Smooth muscle cell (in vitro differentiated cells): ENCODE results near the gene PKNOX2. TPM values are rescaled to one million over a fixed set of nuclear protein-coding genes. Genes with fewer than 3 reads are reported as not detected.
A peak's percentile ranks its signal among the peaks of the same experiment; 100 is the strongest.

Experiments
- DNase-seq: peaks from one replicate; lab custom pipeline; 2025; ENCODE audit not compliant: unreplicated experiment; lab: John Stamatoyannopoulos, UW
- H2AFZ ChIP-seq: fragments of 200-600 bp; sonication (generic); 2 replicates; pipeline ENCODE4 v1.6.0; 2016; ENCODE audit warnings: antibody characterized with exemption, low read depth, mild to moderate bottlenecking
- H3F3A ChIP-seq: fragments of 200-600 bp; sonication (generic); 2 replicates; pipeline ENCODE4 v1.6.0; 2017; ENCODE audit warnings: antibody characterized with exemption, low read depth
- H3K27ac ChIP-seq: fragments of 200-600 bp; sonication (generic); 2 replicates; pipeline ENCODE4 v1.5.1; 2016; ENCODE audit warnings: low read depth, mild to moderate bottlenecking
- H3K27me3 ChIP-seq: fragments of 200-600 bp; sonication (generic); 2 replicates; pipeline ENCODE4 v1.6.1; 2016; ENCODE audit warnings: low read depth, mild to moderate bottlenecking
- H3K36me3 ChIP-seq: fragments of 200-600 bp; sonication (generic); 2 replicates; pipeline ENCODE4 v1.5.1; 2016; ENCODE audit warnings: low read depth
- H3K4me1 ChIP-seq: fragments of 200-600 bp; sonication (generic); 2 replicates; pipeline ENCODE4 v1.5.1; 2016; ENCODE audit warnings: low read depth
- H3K4me2 ChIP-seq: fragments of 200-600 bp; sonication (generic); 2 replicates; pipeline ENCODE4 v1.6.0; 2016; ENCODE audit warnings: mild to moderate bottlenecking
- H3K4me3 ChIP-seq: fragments of 200-600 bp; sonication (generic); 2 replicates; pipeline ENCODE4 v1.5.1; 2016; ENCODE audit warnings: mild to moderate bottlenecking
- H3K79me2 ChIP-seq: fragments of 200-600 bp; sonication (generic); 2 replicates; pipeline ENCODE4 v1.6.0; 2016; ENCODE audit warnings: low read depth, mild to moderate bottlenecking
- H3K9ac ChIP-seq: fragments of 200-600 bp; sonication (generic); 2 replicates; pipeline ENCODE4 v1.6.0; 2016; ENCODE audit warnings: low read depth
- H3K9me3 ChIP-seq: fragments of 200-600 bp; sonication (generic); replicated peaks from 2 replicates; pipeline ENCODE4 v1.5.1; 2016; ENCODE audit warnings: low read depth
- H4K20me1 ChIP-seq: fragments of 200-600 bp; sonication (generic); 2 replicates; pipeline ENCODE4 v1.6.0; 2016; ENCODE audit warnings: low read depth
- CTCF ChIP-seq: fragments of 200-600 bp; sonication (generic); IDR thresholded peaks from 2 replicates; pipeline ENCODE4 v1.5.1; 2017; ENCODE audit warnings: borderline replicate concordance, mild to moderate bottlenecking, antibody characterized with exemption; ENCODE audit not compliant: insufficient read depth, poor library complexity, severe bottlenecking
- WGBS: methylation state at CpG from one replicate; pipeline ENCODE4 v1.1.7; 2016; ENCODE audit warnings: low lambda C conversion rate; 5-methylcytosine and 5-hydroxymethylcytosine counted together
- polyA plus RNA-seq: library from polyadenylated mRNA; unstranded; fragments of >200 nt; fragmentation: Nextera tagmentation; extraction: Ambion mirVana; gene quantifications from 2 replicates; pipeline ENCODE4 v1.2.1, GENCODE V29; 2016
- total RNA-seq: library from RNA; depleted of rRNA; stranded (reverse); fragments of >200 nt; gene quantifications from 2 replicates; pipeline ENCODE4 v1.2.3, GENCODE V29; 2014

The PKNOX2 gene
- total and polyA plus RNA-seq, 2 experiments from 2014 or later = 7.2 to 7.9 TPM

GRCh38 chr11:125250318-125251213 is 86.0 kb downstream of the PKNOX2 start:
- Histone ChIP-seq H3K27me3 (no peaks in the 10 kb centered on the region), H3K4me2 (no peak overlapping the region), H3F3A (no peaks in the 10 kb centered on the region), H3K27ac (peak overlapping the region; percentile 24), H2AFZ (no peak overlapping the region), H4K20me1 (no peaks in the 10 kb centered on the region), H3K9me3 (no peaks in the 10 kb centered on the region), H3K4me3 (no peak overlapping the region), H3K36me3 (no peaks in the 10 kb centered on the region), H3K79me2 (peaks cover 6% of the 10 kb centered on the region), H3K4me1 (peaks cover 13% of the 10 kb centered on the region), H3K9ac (no peak overlapping the region)
- WGBS = 82% methylated on average over 17 of the region's 17 CpGs
- DNase-seq = no peak
- TF ChIP-seq CTCF = no peak

GRCh38 chr11:125251214-125251545 is 86.6 kb downstream of the PKNOX2 start:
- H3K27me3 ChIP-seq = no peaks in the 10 kb centered on the region
- no peak overlapping the region for H3K4me3 ChIP-seq
- H3K36me3 ChIP-seq = no peaks in the 10 kb centered on the region
- TF ChIP-seq CTCF = no peak
- no peak overlapping the region for H3K4me2 ChIP-seq
- H3K27ac ChIP-seq = no peak overlapping the region
- DNase-seq = no peak
- H3K9ac ChIP-seq = no peak overlapping the region
- H4K20me1 ChIP-seq = no peaks in the 10 kb centered on the region
- peaks cover 13% of the 10 kb centered on the region for H3K4me1 ChIP-seq
- peaks cover 6% of the 10 kb centered on the region for H3K79me2 ChIP-seq
- H3F3A ChIP-seq = no peaks in the 10 kb centered on the region
- 93% methylated on average over 5 of the region's 5 CpGs for WGBS
- H3K9me3 ChIP-seq = no peaks in the 10 kb centered on the region
- no peak overlapping the region for H2AFZ ChIP-seq

- TF ChIP-seq CTCF = no peak
- H3K4me3 ChIP-seq = no peak overlapping the region
- no peaks in the 10 kb centered on the region for H3K36me3 ChIP-seq
- no peak overlapping the region for H3K27ac ChIP-seq
- peaks cover 15% of the 10 kb centered on the region for H3K4me1 ChIP-seq
- H3F3A ChIP-seq = no peaks in the 10 kb centered on the region
- H3K9ac ChIP-seq = no peak overlapping the region
- 88% methylated on average over 7 of the region's 7 CpGs for WGBS
- no peaks in the 10 kb centered on the region for H3K27me3 ChIP-seq
- H3K9me3 ChIP-seq = no peaks in the 10 kb centered on the region
- peaks cover 6% of the 10 kb centered on the region for H3K79me2 ChIP-seq
- no peak for DNase-seq
- H4K20me1 ChIP-seq = no peaks in the 10 kb centered on the region
- no peak overlapping the region for H2AFZ ChIP-seq
- H3K4me2 ChIP-seq = no peak overlapping the region
Observed at GRCh38 chr11:125251956-125252355, 87.4 kb downstream of the PKNOX2 start.

- Histone ChIP-seq H3K4me2 (no peak overlapping the region), H4K20me1 (no peaks in the 10 kb centered on the region), H3K9me3 (no peaks in the 10 kb centered on the region), H3F3A (no peaks in the 10 kb centered on the region), H3K27ac (peak overlapping the region; percentile 33), H3K9ac (no peak overlapping the region), H3K79me2 (peaks cover 6% of the 10 kb centered on the region), H2AFZ (no peak overlapping the region), H3K4me1 (peaks cover 21% of the 10 kb centered on the region), H3K27me3 (no peaks in the 10 kb centered on the region), H3K36me3 (no peaks in the 10 kb centered on the region), H3K4me3 (no peak overlapping the region)
- DNase-seq = no peak
- TF ChIP-seq CTCF = no peak
- 80% methylated on average over 7 of the region's 7 CpGs for WGBS
Observed at GRCh38 chr11:125253289-125253688, 88.7 kb downstream of the PKNOX2 start.
